ENCODE results near the gene LRRFIP2. TPM values are rescaled to one million over a fixed set of nuclear protein-coding genes. Genes with fewer than 3 reads are reported as not detected.

Gene LRRFIP2
- total RNA-seq, 1 donor from 2014 or later: 36.8 TPM

GRCh38 chr3:37014620-37015019 lies 159.8 kb downstream of the LRRFIP2 start:
- DNase-seq (ENCODE audit: low spot score): no peak
- peaks cover 76% of the 10 kb centered on the region for H3K36me3 Mint-ChIP-seq (ENCODE audit: low read depth)
- no peaks in the 10 kb centered on the region for H3K9me3 Mint-ChIP-seq
- H3K4me3 Mint-ChIP-seq (ENCODE audit: low read depth): no peak overlapping the region
- peaks cover 2% of the 10 kb centered on the region for H3K4me1 Mint-ChIP-seq (ENCODE audit: low read depth)
- H3K27ac Mint-ChIP-seq: no peak overlapping the region
- intact Hi-C loops (cut with micrococcal nuclease): no loop called here
- H3K27me3 Mint-ChIP-seq (ENCODE audit: low read depth): no peaks in the 10 kb centered on the region

Other genes with a start within 250 kb of the LRRFIP2 start
- 1.1 and 1.8 TPM in 2 replicates for gene TRANK1, start 229.5 kb downstream of the LRRFIP2 start, total RNA-seq
- gene EPM2AIP1, start 181.5 kb downstream of the LRRFIP2 start, total RNA-seq: 17.7 and 20.4 TPM in 2 replicates
- gene MLH1, start 181.1 kb downstream of the LRRFIP2 start, total RNA-seq: 61.9 and 64.4 TPM in 2 replicates
- gene GOLGA4, start 68.7 kb upstream of the LRRFIP2 start, total RNA-seq: 40.0 and 41.4 TPM in 2 replicates